HepG2 (cell line): ENCODE data around the gene C21orf91. TPM values are rescaled to one million over a fixed set of nuclear protein-coding genes. Genes with fewer than 3 reads are reported as not detected.

Experiments
- ARNT ChIP-seq: fragments of 450-650 bp; IDR thresholded peaks from 2 replicates; pipeline ENCODE4 v1.6.1; 2017
- CEBPG ChIP-seq: IDR thresholded peaks from 2 replicates; pipeline ENCODE4 v1.6.1; 2016
- E2F5 ChIP-seq: sonication (generic); formaldehyde crosslinking; conservative IDR thresholded peaks from 2 replicates; pipeline ENCODE4 v1.4.0; 2020; ENCODE audit warnings: missing genetic modification reagents
- ERF ChIP-seq: IDR thresholded peaks from 2 replicates; pipeline ENCODE4 v1.6.1; 2018; ENCODE audit warnings: missing biosample characterization, missing genetic modification reagents
- HNF4A ChIP-seq: sonication (generic); formaldehyde crosslinking; IDR thresholded peaks from 2 replicates; pipeline ENCODE4 v1.4.0; 2020; ENCODE audit warnings: missing genetic modification reagents
- HNF4G ChIP-seq, 2 experiments: sonication (generic) in 1 of 2; formaldehyde crosslinking in 1 of 2; IDR thresholded peaks; 2 replicates each; pipeline versions ENCODE4 v1.4.0 to v1.6.1; 2011 to 2020; ENCODE audit warnings: borderline replicate concordance in 2 of 2, low read depth in 2 of 2, mild to moderate bottlenecking in 2 of 2, low read length in 1 of 2, missing genetic modification reagents in 1 of 2, moderate library complexity in 1 of 2
- KLF13 ChIP-seq: sonication (generic); formaldehyde crosslinking; IDR thresholded peaks from 2 replicates; pipeline ENCODE4 v1.4.0; 2020; ENCODE audit warnings: mild to moderate bottlenecking, missing genetic modification reagents
- MED8 ChIP-seq: sonication (generic); formaldehyde crosslinking; IDR thresholded peaks from 2 replicates; pipeline ENCODE4 v1.8.1; 2023; ENCODE audit warnings: mild to moderate bottlenecking, missing genetic modification reagents; ENCODE audit not compliant: insufficient replicate concordance
- NFIB ChIP-seq: sonication (generic); formaldehyde crosslinking; IDR thresholded peaks from 2 replicates; pipeline ENCODE4 v1.9.0; 2021; ENCODE audit warnings: missing genetic modification reagents, mild to moderate bottlenecking, borderline replicate concordance
- POGK ChIP-seq: sonication (generic); formaldehyde crosslinking; conservative IDR thresholded peaks from 2 replicates; pipeline ENCODE4 v1.8.0; 2022; ENCODE audit warnings: mild to moderate bottlenecking, moderate library complexity, missing genetic modification reagents
- RNF219 ChIP-seq: sonication (generic); formaldehyde crosslinking; IDR thresholded peaks from 2 replicates; pipeline ENCODE4 v1.5.0; 2020; ENCODE audit warnings: mild to moderate bottlenecking, missing genetic modification reagents
- SOX5 ChIP-seq: IDR thresholded peaks from 2 replicates; pipeline ENCODE4 v1.6.1; 2016; ENCODE audit warnings: borderline replicate concordance
- SOX6 ChIP-seq, 2 experiments: fragments of 450-650 bp in 1 of 2; sonication (generic) in 1 of 2; formaldehyde crosslinking in 1 of 2; IDR thresholded peaks; 2 replicates each; pipeline versions ENCODE4 v1.4.0 to v1.6.1; 2017 to 2020; ENCODE audit warnings: antibody characterized with exemption in 1 of 2, mild to moderate bottlenecking in 1 of 2, missing genetic modification reagents in 1 of 2
- SP1 ChIP-seq, 2 experiments: fragments of 450-650 bp in 1 of 2; sonication (generic) in 1 of 2; formaldehyde crosslinking in 1 of 2; IDR thresholded peaks; 2 replicates each; pipeline versions ENCODE4 v1.4.0 to v1.6.1; 2016 to 2020; ENCODE audit warnings: missing genetic modification reagents in 1 of 2
- TBX2 ChIP-seq: sonication (generic); formaldehyde crosslinking; IDR thresholded peaks from 2 replicates; pipeline ENCODE4 v1.5.0; 2020; ENCODE audit warnings: missing genetic modification reagents, mild to moderate bottlenecking, borderline replicate concordance
- TRIM24 ChIP-seq: sonication (generic); formaldehyde crosslinking; IDR thresholded peaks from 2 replicates; pipeline ENCODE4 v1.8.0; 2022; ENCODE audit warnings: mild to moderate bottlenecking, missing genetic modification reagents
- ZNF280B ChIP-seq: sonication (generic); formaldehyde crosslinking; IDR thresholded peaks from 2 replicates; pipeline ENCODE4 v1.5.0; 2020; ENCODE audit warnings: missing genetic modification reagents, mild to moderate bottlenecking, borderline replicate concordance
- ZNF451 ChIP-seq: sonication (generic); formaldehyde crosslinking; IDR thresholded peaks from 2 replicates; pipeline ENCODE4 v1.5.0; 2020; ENCODE audit warnings: mild to moderate bottlenecking, missing genetic modification reagents
- ZNF614 ChIP-seq: IDR thresholded peaks from 2 replicates; pipeline ENCODE4 v1.6.1; 2018; ENCODE audit warnings: missing biosample characterization, missing genetic modification reagents, inconsistent platforms, borderline replicate concordance
- ZNF775 ChIP-seq: sonication (generic); formaldehyde crosslinking; IDR thresholded peaks from 2 replicates; pipeline ENCODE4 v1.4.0; 2020; ENCODE audit warnings: missing genetic modification reagents, mild to moderate bottlenecking, moderate library complexity, borderline replicate concordance
- polyA plus RNA-seq, 8 experiments: library from polyadenylated mRNA; depleted of rRNA in 3 of 8; stranded (reverse) in 7 of 8; unstranded in 1 of 8; fragments of >200 nt; fragmentation: Illumina TruSeq in 4 of 8; extraction: Trizol in 4 of 8; gene quantifications; 2 replicates each; pipeline versions ENCODE4 v1.2.1 to v1.2.3, GENCODE V29; 2011 to 2016; ENCODE audit warnings: low read depth in 4 of 8, missing spikeins in 1 of 8, mixed read lengths in 1 of 8; ENCODE audit not compliant: insufficient read depth in 1 of 8
- total RNA-seq, 5 experiments: library from RNA; depleted of rRNA; stranded (reverse); fragments of >200 nt; fragmentation: Illumina TruSeq; extraction: Trizol; gene quantifications; 2 replicates each; pipeline ENCODE4 v1.2.3, GENCODE V29; 2016; ENCODE audit warnings: low read depth in 1 of 5
- TF ChIP-seq, protein P1 (sequence below): sonication (generic); formaldehyde crosslinking; IDR thresholded peaks from 2 replicates; pipeline ENCODE4 v1.9.0; 2022; ENCODE audit warnings: low read depth, missing genetic modification reagents

The C21orf91 gene
- total and polyA plus RNA-seq, 2 of the 13 experiments (the other 11 are each of a cell fraction or from before 2014, with no cell fraction given), result 2.9 to 7.8 TPM

DNA sequence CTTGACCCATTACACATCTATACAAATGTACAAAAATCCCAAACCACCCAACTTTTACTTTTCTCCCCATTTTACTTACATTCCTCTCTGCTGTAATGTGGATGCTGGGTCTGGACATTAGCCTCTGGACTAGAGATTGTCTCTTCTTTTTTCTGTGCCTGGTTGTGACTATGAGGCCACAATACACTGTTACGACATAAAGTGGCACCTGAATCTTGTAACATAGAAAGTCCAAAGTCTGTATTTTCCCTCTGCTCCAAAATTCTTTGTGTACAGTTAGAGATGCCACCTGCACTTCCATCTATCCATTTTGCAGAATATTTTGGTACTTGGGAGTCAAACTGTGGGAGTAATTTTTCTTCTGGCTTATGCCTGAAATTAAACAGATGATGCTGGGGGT is 22.7 kb downstream of the C21orf91 start (continued):
- TF ChIP-seq, protein P1, sequence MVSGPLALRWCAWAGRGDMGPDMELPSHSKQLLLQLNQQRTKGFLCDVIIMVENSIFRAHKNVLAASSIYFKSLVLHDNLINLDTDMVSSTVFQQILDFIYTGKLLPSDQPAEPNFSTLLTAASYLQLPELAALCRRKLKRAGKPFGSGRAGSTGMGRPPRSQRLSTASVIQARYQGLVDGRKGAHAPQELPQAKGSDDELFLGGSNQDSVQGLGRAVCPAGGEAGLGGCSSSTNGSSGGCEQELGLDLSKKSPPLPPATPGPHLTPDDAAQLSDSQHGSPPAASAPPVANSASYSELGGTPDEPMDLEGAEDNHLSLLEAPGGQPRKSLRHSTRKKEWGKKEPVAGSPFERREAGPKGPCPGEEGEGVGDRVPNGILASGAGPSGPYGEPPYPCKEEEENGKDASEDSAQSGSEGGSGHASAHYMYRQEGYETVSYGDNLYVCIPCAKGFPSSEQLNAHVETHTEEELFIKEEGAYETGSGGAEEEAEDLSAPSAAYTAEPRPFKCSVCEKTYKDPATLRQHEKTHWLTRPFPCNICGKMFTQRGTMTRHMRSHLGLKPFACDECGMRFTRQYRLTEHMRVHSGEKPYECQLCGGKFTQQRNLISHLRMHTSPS (CRISPR knock-in tag), result no peak
- TF ChIP-seq ZNF614 (CRISPR knock-in tag), result no peak
- TF ChIP-seq E2F5 (CRISPR knock-in tag), result no peak
- peak; percentile 79 for TF ChIP-seq HNF4G (IDR thresholded peaks at IDR 0.05; ENCODE audit: borderline replicate concordance, low read depth, low read length)
- TF ChIP-seq HNF4G (CRISPR knock-in tag; IDR thresholded peaks at IDR 0.05; ENCODE audit: borderline replicate concordance, low read depth), result no peak; the same call in 1 of the 2 replicates
- no peak for TF ChIP-seq SP1 (IDR thresholded peaks at IDR 0.05)
- TF ChIP-seq SP1 (CRISPR knock-in tag; IDR thresholded peaks at IDR 0.05), result no peak
- TF ChIP-seq KLF13 (CRISPR knock-in tag), result no peak
- peak; percentile 61; the same call in 1 of the 2 replicates for TF ChIP-seq SOX5 (CRISPR knock-in tag)
- peak; percentile 41; the same call in 1 of the 2 replicates for TF ChIP-seq CEBPG (CRISPR knock-in tag)
- 0 out of 2 replicates have a peak, but pooled peaks have one; percentile 16 for TF ChIP-seq ERF (CRISPR knock-in tag)
- no peak for TF ChIP-seq NFIB (CRISPR knock-in tag)
- no peak for TF ChIP-seq ARNT
- no peak for TF ChIP-seq ZNF280B
- TF ChIP-seq TRIM24 (CRISPR knock-in tag), result no peak
- TF ChIP-seq HNF4A (CRISPR knock-in tag), result peak; percentile 90
- no peak for TF ChIP-seq RNF219 (CRISPR knock-in tag)
- TF ChIP-seq ZNF451 (CRISPR knock-in tag), result no peak
- TF ChIP-seq MED8 (CRISPR knock-in tag), result no peak
- TF ChIP-seq ZNF775 (CRISPR knock-in tag), result no peak
- no peak for TF ChIP-seq POGK (CRISPR knock-in tag)
- peak; percentile 17; the same call in 1 of the 2 replicates for TF ChIP-seq TBX2 (CRISPR knock-in tag)
- TF ChIP-seq SOX6 (IDR thresholded peaks at IDR 0.05), result no peak
- TF ChIP-seq SOX6 (CRISPR knock-in tag; IDR thresholded peaks at IDR 0.05), result peak; percentile 69
